ENCODE data around the gene HYAL4.
"Not testable (repeated sequence)": the region's sequence is repeated elsewhere in the genome, so short reads cannot be mapped to it uniquely, and the experiment has no call there.

- TF ChIP-seq CTCF (IDR thresholded peaks at IDR 0.05); POLR2AphosphoS5 (IDR thresholded peaks at IDR 0.05; ENCODE audit: low read depth, low read length); REST (IDR thresholded peaks at IDR 0.05; ENCODE audit: insufficient read depth in 1 of 2, low read depth in 2 of 2, low read length in 1 of 2); SIN3A (IDR thresholded peaks at IDR 0.05; ENCODE audit: borderline replicate concordance, insufficient read depth, low read depth, low read length): not testable (repeated sequence)
These were observed 9.3 kb downstream of the HYAL4 start for GRCh38 chr7:123854291-123854690.

All from Panc1 (cell line).